COLO668 (cell line): ENCODE measurements around the gene ZNF232.
A peak's percentile ranks its signal among the peaks of the same experiment; 100 is the strongest.
"Not testable (repeated sequence)": the region's sequence is repeated elsewhere in the genome, so short reads cannot be mapped to it uniquely, and the experiment has no call there.

Experiments used
- DNase-seq: peaks from one replicate; lab custom pipeline; 2025; ENCODE audit not compliant: unreplicated experiment; lab: John Stamatoyannopoulos, UW

ZNF232 gene

DNA sequence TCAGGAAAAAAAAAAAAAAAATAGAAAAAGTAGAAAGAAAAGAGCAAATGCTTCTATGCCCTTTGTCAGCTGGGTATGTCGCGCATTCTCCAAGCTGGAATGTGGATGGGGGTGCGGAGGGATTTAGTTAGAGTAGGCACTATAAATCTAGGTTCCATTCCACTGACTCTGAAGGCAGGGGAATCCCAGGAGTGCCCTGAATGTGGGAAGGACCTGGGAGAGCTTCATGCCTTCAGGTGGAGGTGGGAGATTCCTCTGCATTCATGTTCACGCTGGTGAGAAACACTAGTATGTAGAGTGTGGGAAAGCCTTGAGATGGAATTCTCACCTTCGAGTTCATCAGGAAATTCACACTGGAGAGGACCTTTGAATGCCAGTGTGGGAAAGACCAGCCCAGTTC, 12.4 kb downstream of the ZNF232 start:
- DNase-seq, result no peak

DNA sequence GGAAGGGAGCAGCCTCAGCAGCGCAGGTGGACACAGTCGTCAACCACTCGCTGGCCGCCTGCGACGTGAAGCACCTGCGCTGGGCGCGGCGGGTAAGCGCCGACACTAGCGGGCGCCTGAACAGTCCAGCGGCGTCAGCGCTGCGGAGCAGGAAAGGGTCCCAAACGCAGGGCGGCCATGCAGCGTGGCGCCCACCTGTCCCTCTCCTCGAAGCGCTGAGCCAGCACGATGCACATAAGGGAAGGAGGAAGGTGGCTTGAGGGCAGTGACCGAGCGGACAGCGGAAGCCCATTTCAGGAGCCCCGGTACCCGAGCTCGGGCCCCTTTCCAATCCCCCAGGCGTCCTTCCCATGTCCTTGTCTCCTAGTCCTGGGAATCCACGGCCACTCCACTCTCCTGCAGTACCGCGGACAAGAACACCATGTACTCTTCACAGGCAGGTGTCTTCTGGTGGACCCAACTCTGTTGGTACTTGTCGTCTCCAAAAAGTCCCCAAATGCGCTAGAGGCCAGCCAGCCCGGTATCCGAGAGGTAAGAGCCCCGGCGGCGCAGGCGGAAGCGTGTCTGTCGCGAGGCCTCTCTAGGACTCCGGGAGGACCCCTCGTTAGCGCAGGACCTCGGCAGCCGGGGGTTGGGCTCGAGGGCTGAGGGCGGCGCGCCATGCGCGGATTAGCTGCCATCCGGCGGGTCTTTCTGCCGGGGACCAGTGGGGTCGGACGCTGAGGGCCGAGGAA, 14.4 kb downstream of the ZNF232 start:
- DNase-seq, result no peak

DNA sequence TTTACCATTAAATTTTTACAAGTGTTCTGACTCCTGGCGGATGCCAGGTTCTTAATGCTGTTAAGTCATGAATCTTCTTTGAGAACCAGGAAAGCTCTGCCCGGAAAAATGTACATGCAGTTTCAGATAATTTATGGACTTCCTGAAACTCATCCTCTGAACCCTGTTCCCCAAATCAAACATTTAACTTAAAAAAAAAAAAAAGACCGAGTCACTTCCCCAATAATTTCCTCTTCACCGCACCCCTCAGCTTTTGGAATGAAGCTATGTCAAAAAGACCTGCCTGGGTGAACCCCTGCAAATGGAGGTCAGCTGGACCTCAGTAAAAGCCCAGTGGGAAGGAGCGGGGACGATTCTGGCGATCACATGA, 15.0 kb downstream of the ZNF232 start:
- DNase-seq, result no peak

DNA sequence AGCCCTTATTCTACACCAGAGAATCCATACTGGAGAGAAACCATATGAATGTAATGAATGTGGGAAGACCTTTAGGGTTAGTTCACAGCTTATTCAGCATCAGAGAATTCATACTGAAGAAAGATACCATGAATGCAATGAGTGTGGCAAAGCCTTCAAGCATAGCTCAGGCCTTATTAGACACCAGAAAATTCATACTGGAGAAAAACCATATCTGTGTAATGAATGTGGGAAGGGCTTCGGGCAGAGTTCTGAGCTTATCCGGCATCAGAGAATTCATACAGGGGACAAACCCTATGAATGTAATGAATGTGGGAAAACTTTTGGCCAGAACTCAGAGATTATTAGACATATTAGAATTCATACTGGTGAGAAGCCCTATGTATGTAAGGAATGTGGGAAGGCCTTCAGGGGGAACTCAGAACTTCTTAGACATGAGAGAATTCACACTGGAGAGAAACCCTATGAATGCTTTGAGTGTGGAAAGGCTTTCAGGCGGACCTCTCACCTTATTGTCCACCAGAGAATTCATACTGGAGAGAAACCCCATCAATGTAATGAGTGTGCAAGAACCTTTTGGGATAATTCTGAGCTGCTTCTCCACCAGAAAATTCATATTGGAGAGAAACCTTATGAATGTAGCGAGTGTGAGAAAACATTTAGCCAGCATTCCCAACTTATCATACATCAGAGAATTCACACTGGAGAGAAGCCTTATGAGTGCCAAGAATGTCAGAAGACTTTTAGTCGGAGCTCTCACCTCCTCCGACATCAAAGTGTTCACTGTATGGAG, 19.3 kb downstream of the ZNF232 start:
- no peak for DNase-seq

DNA sequence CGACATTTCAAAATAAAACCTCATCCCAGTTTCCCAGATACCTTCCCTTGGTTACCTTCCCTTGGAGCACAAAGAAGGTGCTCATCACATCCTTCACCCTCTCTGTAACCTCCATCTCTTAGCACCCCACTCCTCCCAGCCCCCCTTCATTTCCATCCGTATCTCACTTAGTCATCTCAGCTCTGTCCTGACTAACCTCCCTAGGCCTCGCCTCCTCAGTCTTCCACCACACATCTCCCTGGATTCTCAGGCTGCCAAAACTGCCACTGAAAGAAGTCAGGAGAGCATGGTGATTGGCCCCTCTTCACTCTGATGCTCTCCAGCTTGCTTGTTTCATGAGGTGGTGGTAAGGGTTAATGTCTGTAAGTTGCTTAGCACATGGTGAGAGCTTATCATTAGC, 31.1 kb downstream of the ZNF232 start:
- no peak for DNase-seq

DNA sequence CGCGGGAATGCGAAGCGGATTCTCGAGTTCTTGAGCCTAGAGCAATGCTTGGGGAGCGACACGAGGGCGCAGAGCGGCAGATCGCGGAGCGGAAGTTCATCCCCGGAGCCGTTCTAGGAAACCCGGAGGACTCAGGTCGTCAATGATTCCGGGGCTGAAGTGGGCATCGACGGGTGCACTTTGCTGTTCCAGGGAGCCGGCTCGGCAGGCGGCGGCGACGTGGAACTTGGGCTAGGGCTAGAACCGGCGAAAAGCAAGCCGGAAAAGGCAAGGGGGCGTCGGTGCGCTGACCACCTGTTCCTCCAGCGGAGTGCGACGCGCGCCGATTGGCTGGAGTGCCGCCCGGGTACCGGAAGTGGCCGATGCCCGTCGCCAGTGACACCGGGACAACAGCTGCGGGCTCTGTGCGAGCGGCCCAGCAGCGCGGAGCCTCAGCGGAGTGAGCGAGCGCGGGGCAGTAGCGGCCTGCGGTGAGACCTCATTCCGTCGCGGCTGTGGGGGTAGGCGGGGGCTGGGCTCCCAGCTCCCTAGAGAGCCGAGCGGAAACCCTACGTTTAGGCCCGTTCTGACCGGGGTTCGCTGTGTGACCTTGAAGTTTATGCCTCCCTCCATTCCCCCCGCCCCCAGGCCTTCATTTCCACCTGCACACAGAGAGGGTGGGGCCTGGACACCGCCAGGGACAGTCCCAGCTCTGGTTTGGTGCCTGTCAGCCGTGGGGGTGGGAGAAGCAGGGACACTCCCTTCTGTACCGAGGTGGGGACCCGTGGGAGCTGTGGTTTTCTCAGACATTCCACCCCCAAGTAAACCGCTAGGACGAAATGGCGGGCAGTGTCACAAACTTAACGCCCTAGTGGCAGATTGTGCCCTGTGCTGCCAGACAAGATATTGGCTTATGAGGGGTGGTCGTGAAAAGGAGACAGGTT, 33.3 kb downstream of the ZNF232 start, which contains the start of gene ZFP3:
TSS of gene ZFP3 (plus strand) at position 362 of the 923 bp plus-strand sequence. CDS start 13,038 bp downstream, outside the sequence.
- peak; percentile 89 for DNase-seq

DNA sequence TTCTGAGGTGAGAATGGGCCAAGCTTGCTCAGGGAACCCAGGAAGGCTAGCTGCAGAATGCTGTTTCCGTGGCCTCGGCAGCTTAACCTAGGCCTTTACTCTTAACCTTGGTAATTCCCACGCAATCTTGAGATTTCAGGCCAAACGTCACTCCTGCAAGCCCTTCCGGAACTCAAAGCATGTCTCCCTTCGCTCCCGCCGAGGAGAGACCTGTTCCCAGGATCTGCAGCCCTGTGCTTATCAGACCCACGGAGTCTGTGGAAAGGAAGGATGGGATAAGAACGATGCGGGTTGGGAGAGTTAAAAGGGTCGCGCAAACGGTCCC, 33.9 kb downstream of the ZNF232 start:
- no peak for DNase-seq

DNA sequence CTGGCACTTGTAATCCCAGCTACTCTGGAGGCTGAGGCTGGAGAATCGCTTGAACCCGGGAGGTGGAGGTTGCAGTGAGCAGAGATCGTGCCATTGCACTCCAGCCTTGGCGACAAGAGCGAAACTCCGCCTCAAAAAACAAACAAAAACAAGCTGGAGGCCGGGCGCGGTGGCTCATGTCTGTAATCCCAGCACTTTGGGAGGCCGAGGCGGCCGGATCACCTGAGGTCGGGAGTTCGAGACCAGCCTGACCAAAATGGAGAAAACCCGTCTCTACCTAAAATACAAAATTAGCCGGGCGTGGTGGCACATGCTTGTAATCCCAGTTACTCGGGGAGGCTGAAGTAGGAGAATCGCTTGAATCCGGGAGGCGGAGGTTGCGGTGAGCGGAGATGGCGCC, 34.4 kb downstream of the ZNF232 start:
- DNase-seq, result not testable (repeated sequence)

DNA sequence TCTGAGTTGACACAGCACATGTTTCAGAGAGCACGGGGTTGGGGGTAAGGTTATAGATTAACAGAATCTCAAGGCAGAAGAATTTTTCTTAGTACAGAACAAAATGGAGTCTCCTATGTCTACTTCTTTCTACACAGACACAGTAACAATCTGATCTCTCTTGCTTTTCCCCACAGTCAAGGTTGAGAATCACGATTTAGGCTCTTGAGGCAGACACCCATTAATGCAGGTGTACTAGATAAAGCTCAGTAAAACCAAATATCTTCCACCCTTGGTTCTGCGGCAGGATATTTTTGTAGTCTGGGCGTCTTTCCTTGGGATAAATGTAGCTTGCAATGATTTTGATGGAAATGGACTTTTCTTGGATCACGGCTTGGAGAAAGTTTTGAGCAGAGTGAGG, 36.2 kb downstream of the ZNF232 start:
- DNase-seq, result not testable (repeated sequence)

DNA sequence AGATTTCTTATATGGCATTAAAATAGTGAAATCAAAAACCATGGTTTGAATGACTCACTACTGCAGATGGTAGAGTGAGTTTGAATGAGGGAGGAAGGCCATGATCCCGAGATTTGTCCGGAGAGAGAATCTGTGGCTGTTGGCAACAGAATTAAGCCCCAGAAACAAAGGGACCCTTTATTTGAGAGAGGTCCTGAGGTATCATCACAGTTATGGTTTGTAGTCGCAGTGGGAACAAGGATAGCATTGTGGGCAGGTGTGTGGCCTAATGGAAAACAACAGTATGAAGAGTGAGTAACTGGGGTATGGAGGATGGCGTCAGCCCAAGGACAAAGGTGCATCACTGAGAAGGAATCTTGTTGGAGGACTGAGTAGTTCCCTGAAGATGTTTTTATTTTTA, 42.0 kb downstream of the ZNF232 start:
- no peak for DNase-seq

DNA sequence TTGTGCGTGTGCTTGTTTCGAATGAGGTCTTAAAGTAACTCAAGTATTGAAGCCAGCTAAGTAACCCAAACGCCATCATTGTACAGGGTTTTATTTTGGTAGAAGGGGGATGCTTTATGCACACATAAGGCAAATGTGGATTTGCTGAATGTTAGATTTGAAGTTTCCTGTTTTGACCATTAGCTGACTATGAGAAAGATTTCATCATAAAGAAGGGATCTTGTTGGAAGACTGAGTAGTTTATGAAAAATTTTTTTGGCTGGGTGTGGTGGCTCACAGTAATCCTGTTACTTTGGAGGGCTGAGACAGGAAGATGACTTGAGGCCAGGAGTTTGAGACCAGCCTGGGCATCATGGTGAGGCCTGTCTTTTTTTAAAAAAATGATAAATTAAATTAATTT, 43.4 kb downstream of the ZNF232 start:
- DNase-seq, result no peak

DNA sequence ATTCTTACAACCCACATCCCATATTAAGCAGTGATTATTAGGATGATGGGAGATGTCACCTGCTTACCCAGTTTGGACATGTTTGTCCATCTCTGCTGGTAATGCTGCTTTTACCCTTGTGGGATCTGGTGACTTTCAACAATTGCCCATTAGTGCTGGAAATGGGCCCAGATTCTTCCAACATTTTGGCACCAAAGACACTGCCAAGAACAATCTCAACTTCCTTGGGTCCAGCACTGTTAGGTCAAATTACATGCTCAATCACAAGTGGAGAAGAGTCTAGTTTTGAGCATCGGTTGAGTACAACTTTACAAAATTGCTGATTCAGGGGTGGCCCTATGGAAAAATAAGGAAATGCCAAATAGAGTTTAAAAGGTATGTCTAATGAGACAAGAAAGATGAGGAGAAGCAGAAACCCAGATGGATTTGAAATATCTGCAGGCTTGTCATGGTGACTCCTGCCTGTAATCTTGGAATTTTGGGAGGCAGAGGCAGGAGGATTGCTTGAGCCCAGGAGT, 46.4 kb downstream of the ZNF232 start:
- DNase-seq, result no peak
